ENCODE measurements around the gene MFAP2. TPM values are rescaled to one million over a fixed set of nuclear protein-coding genes. Genes with fewer than 3 reads are reported as not detected.

Gene MFAP2
- total and polyA plus RNA-seq, 2 experiments from 2014 or later: 129 to 255 TPM

GRCh38 chr1:16957731-16958130, 22.7 kb downstream of the MFAP2 start (continued):
- TF ChIP-seq ZNF462 (CRISPR knock-in tag; IDR thresholded peaks at IDR 0.05) (no peak), ZNF114 (CRISPR knock-in tag; IDR thresholded peaks at IDR 0.05) (no peak), CREB1 (CRISPR knock-in tag; IDR thresholded peaks at IDR 0.05; ENCODE audit: low read depth) (no peak), ETS1 (IDR thresholded peaks at IDR 0.05) (no peak), STAT1 (IDR thresholded peaks at IDR 0.05; ENCODE audit: unreplicated experiment) (no peak), EZH2phosphoT487 (IDR thresholded peaks at IDR 0.05; ENCODE audit: unreplicated experiment) (no peak), JUNB (IDR thresholded peaks at IDR 0.05; ENCODE audit: unreplicated experiment) (no peak)

- Histone ChIP-seq H4K20me1 (replicated peaks; ENCODE audit: insufficient read depth) (no peaks in the 10 kb centered on the region), H3F3A (replicated peaks; ENCODE audit: low read depth) (peaks cover 15% of the 10 kb centered on the region; the same call in 1 of the 2 replicates), H3K27ac (ENCODE audit: low read depth) (no peak overlapping the region), H3K4me2 (no peak overlapping the region), H3K9me2 (ENCODE audit: insufficient read depth) (no peaks in the 10 kb centered on the region), H3K4me1 (ENCODE audit: insufficient read depth) (no peaks in the 10 kb centered on the region), H3K36me3 (ENCODE audit: insufficient read depth) (peaks cover 13% of the 10 kb centered on the region; the same call in 1 of the 2 replicates), H3K27me3 (ENCODE audit: insufficient read depth) (no peaks in the 10 kb centered on the region), H3K79me2 (replicated peaks; ENCODE audit: insufficient read depth) (0 out of 2 replicates have a peak, but pooled peaks cover 2% of the 10 kb centered on the region), H3K4me3 (no peak overlapping the region), H2AFZ (no peak overlapping the region)
- no peak for TF ChIP-seq JUNB (IDR thresholded peaks at IDR 0.05; ENCODE audit: unreplicated experiment)
- no peak for TF ChIP-seq ZNF114 (CRISPR knock-in tag; IDR thresholded peaks at IDR 0.05)
- TF ChIP-seq ZNF462 (CRISPR knock-in tag; IDR thresholded peaks at IDR 0.05): no peak
- TF ChIP-seq STAT1 (IDR thresholded peaks at IDR 0.05; ENCODE audit: unreplicated experiment): no peak
- TF ChIP-seq EZH2phosphoT487 (IDR thresholded peaks at IDR 0.05; ENCODE audit: unreplicated experiment): no peak
- DNase-seq (ENCODE audit: low spot score) (no peak), ATAC-seq (no peak)
- H3K9me3 Mint-ChIP-seq: no peaks in the 10 kb centered on the region; the same call in 2 of the 3 replicates
- H3K36me3 Mint-ChIP-seq (ENCODE audit: low read depth): peaks cover 16% of the 10 kb centered on the region; the same call in 2 of the 3 replicates
- no peak overlapping the region for H3K27ac Mint-ChIP-seq
- H3K27me3 Mint-ChIP-seq (ENCODE audit: insufficient read depth, low read depth, poor library complexity): peaks cover 6% of the 10 kb centered on the region
- H3K4me1 Mint-ChIP-seq: peaks cover 5% of the 10 kb centered on the region
- H3K4me3 Mint-ChIP-seq: no peak overlapping the region
Measured at GRCh38 chr1:16956775-16957174, 23.6 kb downstream of the MFAP2 start.
